Measurements from ENCODE around the gene AMHR2. TPM values are rescaled to one million over a fixed set of nuclear protein-coding genes. Genes with fewer than 3 reads are reported as not detected.
A peak's percentile ranks its signal among the peaks of the same experiment; 100 is the strongest.
"Not testable (repeated sequence)": the region's sequence is repeated elsewhere in the genome, so short reads cannot be mapped to it uniquely, and the experiment has no call there.

AMHR2 gene
- total RNA-seq (ENCODE audit: low replicate concordance) = 0.34 TPM in 1 of 2 replicates, not detected in the other

DNA sequence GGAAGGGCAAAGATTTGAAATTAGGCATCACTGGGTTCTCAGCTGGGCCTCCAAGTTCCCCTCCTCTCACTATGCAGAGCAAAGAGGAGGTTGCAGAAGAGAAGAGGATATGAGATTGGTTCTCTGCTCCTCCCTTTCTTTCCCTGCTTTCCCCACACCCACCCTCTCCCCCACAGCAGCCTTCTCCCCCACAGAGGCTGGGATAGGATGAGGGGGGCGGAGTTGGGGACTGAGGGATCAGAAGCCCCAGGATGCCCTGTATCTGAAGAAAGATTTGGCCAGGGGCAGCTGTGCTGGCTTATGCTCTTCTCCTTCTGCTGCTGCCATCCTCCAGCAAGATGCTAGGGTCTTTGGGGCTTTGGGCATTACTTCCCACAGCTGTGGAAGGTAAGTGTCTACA is at the start of gene AMHR2:
TSS of gene AMHR2 (plus strand) at position 259 of the 400 bp plus-strand sequence. CDS start at position 339, 80 bp downstream.
- H3K36me3 ChIP-seq = no peaks in the 10 kb centered on the region
- peak within 1 kb of the TSS; percentile 67 for H2AFZ ChIP-seq (replicated peaks)
- H3K4me1 Mint-ChIP-seq = peaks cover 46% of the 10 kb centered on the region
- TF ChIP-seq, protein P1, sequence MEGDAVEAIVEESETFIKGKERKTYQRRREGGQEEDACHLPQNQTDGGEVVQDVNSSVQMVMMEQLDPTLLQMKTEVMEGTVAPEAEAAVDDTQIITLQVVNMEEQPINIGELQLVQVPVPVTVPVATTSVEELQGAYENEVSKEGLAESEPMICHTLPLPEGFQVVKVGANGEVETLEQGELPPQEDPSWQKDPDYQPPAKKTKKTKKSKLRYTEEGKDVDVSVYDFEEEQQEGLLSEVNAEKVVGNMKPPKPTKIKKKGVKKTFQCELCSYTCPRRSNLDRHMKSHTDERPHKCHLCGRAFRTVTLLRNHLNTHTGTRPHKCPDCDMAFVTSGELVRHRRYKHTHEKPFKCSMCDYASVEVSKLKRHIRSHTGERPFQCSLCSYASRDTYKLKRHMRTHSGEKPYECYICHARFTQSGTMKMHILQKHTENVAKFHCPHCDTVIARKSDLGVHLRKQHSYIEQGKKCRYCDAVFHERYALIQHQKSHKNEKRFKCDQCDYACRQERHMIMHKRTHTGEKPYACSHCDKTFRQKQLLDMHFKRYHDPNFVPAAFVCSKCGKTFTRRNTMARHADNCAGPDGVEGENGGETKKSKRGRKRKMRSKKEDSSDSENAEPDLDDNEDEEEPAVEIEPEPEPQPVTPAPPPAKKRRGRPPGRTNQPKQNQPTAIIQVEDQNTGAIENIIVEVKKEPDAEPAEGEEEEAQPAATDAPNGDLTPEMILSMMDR (IDR thresholded peaks at IDR 0.05) = no peak
- TF ChIP-seq EZH2 (IDR thresholded peaks at IDR 0.05) (no peak), EZH2phosphoT487 (IDR thresholded peaks at IDR 0.05) (no peak)
- H3K27me3 Mint-ChIP-seq (ENCODE audit: insufficient read depth, low read depth) = peaks cover 12% of the 10 kb centered on the region
- H3K27ac ChIP-seq = no peak within 1 kb of the TSS
- no peak within 1 kb of the TSS for H3K9ac ChIP-seq
- no peak within 1 kb of the TSS for H3K4me3 ChIP-seq
- H3F3A ChIP-seq (ENCODE audit: low read depth) = peaks cover 3% of the 10 kb centered on the region
- no peaks in the 10 kb centered on the region for H3K27me3 ChIP-seq
- no peaks in the 10 kb centered on the region for H4K20me1 ChIP-seq (ENCODE audit: low read depth)
- H3K9me3 ChIP-seq (ENCODE audit: low read depth) = no peaks in the 10 kb centered on the region
- H3K27ac Mint-ChIP-seq = peak within 1 kb of the TSS; percentile 82
- DNase-seq (ENCODE audit: low spot score) = peak; percentile 8
- H3K79me2 ChIP-seq (ENCODE audit: low read depth) = no peaks in the 10 kb centered on the region
- peaks cover 22% of the 10 kb centered on the region for H3K4me1 ChIP-seq
- H3K36me3 Mint-ChIP-seq = no peaks in the 10 kb centered on the region
- no peaks in the 10 kb centered on the region for H3K9me3 Mint-ChIP-seq
- H3K4me2 ChIP-seq = peak within 1 kb of the TSS; percentile 52
- peak within 1 kb of the TSS; percentile 44 for H3K4me3 Mint-ChIP-seq

GRCh38 chr12:53374277-53374676 is 49.4 kb upstream of the AMHR2 start:
- H3K27me3 Mint-ChIP-seq (ENCODE audit: insufficient read depth, low read depth); H3K27ac ChIP-seq; H3K9ac ChIP-seq; H3K27ac Mint-ChIP-seq; H3K36me3 ChIP-seq; H3K9me3 ChIP-seq (ENCODE audit: low read depth); H3K36me3 Mint-ChIP-seq; H3K9me3 Mint-ChIP-seq; H4K20me1 ChIP-seq (ENCODE audit: low read depth); H3K4me3 ChIP-seq; H3K4me3 Mint-ChIP-seq; DNase-seq (ENCODE audit: low spot score); H2AFZ ChIP-seq (replicated peaks); H3K79me2 ChIP-seq (ENCODE audit: low read depth); H3K27me3 ChIP-seq; H3K4me2 ChIP-seq: not testable (repeated sequence)
- peaks cover 42% of the 10 kb centered on the region for H3F3A ChIP-seq (ENCODE audit: low read depth)
- peaks cover 28% of the 10 kb centered on the region for H3K4me1 ChIP-seq
- peaks cover 23% of the 10 kb centered on the region for H3K4me1 Mint-ChIP-seq

- H3K9ac ChIP-seq = no peak overlapping the region
- TF ChIP-seq, protein P1 (IDR thresholded peaks at IDR 0.05) = no peak
- TF ChIP-seq EZH2phosphoT487 (IDR thresholded peaks at IDR 0.05) (no peak), EZH2 (IDR thresholded peaks at IDR 0.05) (no peak)
- no peak overlapping the region for H3K27ac Mint-ChIP-seq
- peaks cover 24% of the 10 kb centered on the region for H3K4me1 ChIP-seq
- no peak for DNase-seq (ENCODE audit: low spot score)
- no peaks in the 10 kb centered on the region for H3K36me3 ChIP-seq
- H3K4me2 ChIP-seq = no peak overlapping the region
- peaks cover 6% of the 10 kb centered on the region for H4K20me1 ChIP-seq (ENCODE audit: low read depth)
- no peaks in the 10 kb centered on the region for H3K27me3 Mint-ChIP-seq (ENCODE audit: insufficient read depth, low read depth)
- H3K27ac ChIP-seq = no peak overlapping the region
- H2AFZ ChIP-seq (replicated peaks) = no peak overlapping the region
- H3F3A ChIP-seq (ENCODE audit: low read depth) = peaks cover 39% of the 10 kb centered on the region
- peaks cover 19% of the 10 kb centered on the region for H3K4me1 Mint-ChIP-seq
- peaks cover 10% of the 10 kb centered on the region for H3K79me2 ChIP-seq (ENCODE audit: low read depth)
- no peaks in the 10 kb centered on the region for H3K27me3 ChIP-seq
- H3K36me3 Mint-ChIP-seq = peaks cover 5% of the 10 kb centered on the region
- peak overlapping the region; percentile 13 for H3K4me3 Mint-ChIP-seq
- H3K9me3 Mint-ChIP-seq = no peaks in the 10 kb centered on the region
- H3K4me3 ChIP-seq = no peak overlapping the region
- no peaks in the 10 kb centered on the region for H3K9me3 ChIP-seq (ENCODE audit: low read depth)
Measured at GRCh38 chr12:53376747-53377146, 46.9 kb upstream of the AMHR2 start.

- no peak overlapping the region for H3K27ac Mint-ChIP-seq
- H4K20me1 ChIP-seq (ENCODE audit: low read depth) = peaks cover 20% of the 10 kb centered on the region
- peaks cover 25% of the 10 kb centered on the region for H3K79me2 ChIP-seq (ENCODE audit: low read depth)
- peaks cover 32% of the 10 kb centered on the region for H3F3A ChIP-seq (ENCODE audit: low read depth)
- H3K4me3 Mint-ChIP-seq = no peak overlapping the region
- no peaks in the 10 kb centered on the region for H3K27me3 ChIP-seq
- TF ChIP-seq EZH2phosphoT487 (IDR thresholded peaks at IDR 0.05) = no peak
- H2AFZ ChIP-seq (replicated peaks) = no peak overlapping the region
- H3K4me1 ChIP-seq = peaks cover 18% of the 10 kb centered on the region
- DNase-seq (ENCODE audit: low spot score) = peak; percentile 41
- peaks cover 25% of the 10 kb centered on the region for H3K4me1 Mint-ChIP-seq
- no peak overlapping the region for H3K4me2 ChIP-seq
- no peaks in the 10 kb centered on the region for H3K9me3 Mint-ChIP-seq
- H3K9me3 ChIP-seq (ENCODE audit: low read depth) = no peaks in the 10 kb centered on the region
- H3K27ac ChIP-seq = no peak overlapping the region
- H3K36me3 Mint-ChIP-seq = peaks cover 18% of the 10 kb centered on the region
- no peak overlapping the region for H3K4me3 ChIP-seq
- no peaks in the 10 kb centered on the region for H3K36me3 ChIP-seq
- no peak overlapping the region for H3K9ac ChIP-seq
- peaks cover 2% of the 10 kb centered on the region for H3K27me3 Mint-ChIP-seq (ENCODE audit: insufficient read depth, low read depth)
Measured at GRCh38 chr12:53378222-53378621, 45.4 kb upstream of the AMHR2 start.

All from neural progenitor cell (in vitro differentiated cells).